ENCODE results near the gene MISP.

DNA sequence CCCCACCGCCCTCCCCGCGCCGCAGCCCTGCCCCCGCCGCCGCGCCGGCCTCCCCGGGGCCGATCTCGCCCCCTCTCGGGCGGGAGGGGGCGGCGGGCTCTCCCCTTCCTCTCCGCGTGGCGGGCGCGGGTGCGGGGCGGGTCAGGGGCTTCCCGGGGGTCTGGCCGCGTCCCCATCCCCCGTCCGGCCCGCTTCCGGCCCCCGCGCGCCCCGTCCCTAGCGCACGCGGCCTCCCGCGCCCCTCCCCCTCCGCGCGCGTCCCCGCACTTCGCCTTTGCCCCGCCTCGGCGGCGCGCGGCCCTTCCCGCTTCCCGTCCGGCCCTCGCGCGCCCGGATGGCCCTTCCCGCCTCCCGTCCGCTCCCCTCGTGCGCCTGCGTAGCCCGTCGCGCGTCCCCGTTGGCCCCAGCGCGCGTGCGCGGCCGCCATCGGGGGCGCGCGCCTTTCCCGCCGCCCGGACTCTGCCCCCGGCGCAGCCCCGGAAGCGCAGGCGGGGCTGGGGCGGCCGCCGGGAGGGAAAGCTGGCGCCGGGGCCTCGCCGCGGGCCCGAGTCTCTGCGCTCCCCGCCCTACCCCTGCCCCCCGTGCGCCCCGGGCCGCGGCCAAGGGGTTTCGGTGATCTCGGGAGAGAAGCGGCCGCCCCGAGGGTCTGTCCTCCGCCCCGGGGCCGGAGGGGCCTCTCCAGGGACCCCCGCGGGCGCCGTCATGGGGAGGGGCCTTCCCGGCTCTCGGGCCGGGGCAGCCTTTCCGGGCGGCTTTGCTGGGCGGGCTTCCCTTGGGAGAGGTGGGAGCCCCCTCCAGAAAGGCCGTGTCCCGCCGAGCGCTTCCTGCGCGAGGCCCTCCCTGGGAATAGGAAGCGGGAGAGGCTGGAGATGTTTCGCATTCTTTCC, 46.9 kb downstream of the MISP start:
- TF ChIP-seq POLR2A (IDR thresholded peaks at IDR 0.05; ENCODE audit: low read length) (no peak), GATA1 (IDR thresholded peaks at IDR 0.05; ENCODE audit: low read depth, low read length) (no peak)

Data from erythroblast (primary cell).